Measurements from ENCODE around the gene WDR81. TPM values are rescaled to one million over a fixed set of nuclear protein-coding genes. Genes with fewer than 3 reads are reported as not detected.

Gene WDR81
- polyA plus RNA-seq, 2 of the 4 experiments (the other 2 are of a cell fraction) = 4.9 to 26.8 TPM

GRCh38 chr17:1725642-1726511, 1.4 kb downstream of the WDR81 start:
- ATAC-seq = no peak

GRCh38 chr17:1726626-1727257, 2.2 kb downstream of the WDR81 start:
- CTCF ChIA-PET = interaction anchor here (0.6 to 23.8 kb wide), 7 partner anchors 13 to 305 kb away, joined by 3 to 591 read pairs (median 4); partner anchors contain the start of gene SERPINF1
- POLR2A ChIA-PET = interaction anchor here (2.0 kb wide), 1 partner anchor 10 kb away, joined by 10 read pairs; no protein-coding TSS in a partner anchor

More at GRCh38 chr17:1725642-1726511, 1.4 kb downstream of the WDR81 start:
- H3K27ac ChIP-seq = peak overlapping the region in 1 of 2 experiments; percentile 95; a peak in 3 of 6 replicates
- FAIRE-seq (no peak), DNase-seq (ENCODE audit: low read depth in 1 of 2, low spot score in 1 of 2) (no peak)
- ChIA-PET POLR2A (interaction anchor here (1.2 to 2.2 kb wide), 3 partner anchors 9 to 62 kb away, joined by 3 to 10 read pairs (median 7); no protein-coding TSS in a partner anchor), CTCF (interaction anchor here (0.7 to 23.8 kb wide), 7 partner anchors 12 to 152 kb away, joined by 3 to 591 read pairs (median 5); partner anchors contain the start of gene SERPINF1)
- peak overlapping the region; percentile 97 for H3K4me2 ChIP-seq
- peak overlapping the region; percentile 81; the same call in 2 of the 3 replicates for H3K4me3 ChIP-seq
- H3K9me3 ChIP-seq = no peaks in the 10 kb centered on the region
- TF ChIP-seq KDM5A (IDR thresholded peaks at IDR 0.05) (no peak), CHD2 (IDR thresholded peaks at IDR 0.05; ENCODE audit: low read length, partially characterized antibody) (no peak), FOSL2 (IDR thresholded peaks at IDR 0.05) (no peak), FOSL2 (CRISPR knock-in tag; IDR thresholded peaks at IDR 0.05) (no peak), BHLHE40 (IDR thresholded peaks at IDR 0.05; ENCODE audit: low read depth, low read length) (no peak), POLR2A (IDR thresholded peaks at IDR 0.05; ENCODE audit: low read length) (peak; percentile 26; the same call in 1 of the 2 replicates), HES2 (IDR thresholded peaks at IDR 0.05) (no peak), ELK1 (IDR thresholded peaks at IDR 0.05; ENCODE audit: low read depth, low read length) (no peak), CBX8 (IDR thresholded peaks at IDR 0.05) (no peak), ESRRA (IDR thresholded peaks at IDR 0.05; ENCODE audit: borderline replicate concordance, low read length) (no peak)
- peaks cover 14% of the 10 kb centered on the region for H3K4me1 ChIP-seq
- WGBS (ENCODE audit: missing lambda C conversion rate) = 95% methylated on average over 54 of the region's 54 CpGs

More at GRCh38 chr17:1726626-1727257, 2.2 kb downstream of the WDR81 start:
- no peak for FAIRE-seq
- no peak for DNase-seq (ENCODE audit: low read depth in 1 of 2, low spot score in 1 of 2)
- peaks cover 17% of the 10 kb centered on the region for H3K4me1 ChIP-seq
- H3K4me2 ChIP-seq = no peak overlapping the region
- TF ChIP-seq EHF (CRISPR knock-in tag; IDR thresholded peaks at IDR 0.05) (no peak), MAZ (IDR thresholded peaks at IDR 0.05; ENCODE audit: borderline replicate concordance, low read depth, low read length) (no peak), USF2 (IDR thresholded peaks at IDR 0.05) (no peak), CBX8 (IDR thresholded peaks at IDR 0.05) (no peak), ESRRA (IDR thresholded peaks at IDR 0.05; ENCODE audit: borderline replicate concordance, low read length) (no peak), NR3C1 (IDR thresholded peaks at IDR 0.05) (no peak), FOSB (CRISPR knock-in tag; IDR thresholded peaks at IDR 0.05) (no peak), MAFK (IDR thresholded peaks at IDR 0.05; ENCODE audit: partially characterized antibody) (no peak), ELK1 (IDR thresholded peaks at IDR 0.05; ENCODE audit: low read depth, low read length) (no peak), MAX (IDR thresholded peaks at IDR 0.05) (no peak), SREBF2 (IDR thresholded peaks at IDR 0.05) (no peak), HOXA7 (CRISPR knock-in tag; IDR thresholded peaks at IDR 0.05) (no peak)
- H3K4me3 ChIP-seq = no peak overlapping the region
- no peak for ATAC-seq
- H3K9me3 ChIP-seq = no peaks in the 10 kb centered on the region
- no peak overlapping the region for H3K27ac ChIP-seq
- WGBS (ENCODE audit: missing lambda C conversion rate) = 84% methylated on average over 16 of the region's 18 CpGs

Measured in A549 (cell line).